Retinal pigment epithelial cell (primary cell): ENCODE data around the gene PPP1R14B.

ENCODE experiments used
- DNase-seq: peaks from one replicate; pipeline ENCODE4 v3.0.0-alpha.2; 2010; ENCODE audit warnings: low read depth
- H3K4me3 ChIP-seq: 2 replicates; pipeline ENCODE4 v1.5.1; 2011; ENCODE audit warnings: mild to moderate bottlenecking, low read length, control low read depth, moderate library complexity
- CTCF ChIP-seq: conservative IDR thresholded peaks from 2 replicates; pipeline ENCODE4 v1.5.1; 2011; ENCODE audit warnings: low read depth, low read length, control low read depth, inconsistent platforms

Gene PPP1R14B

GRCh38 chr11:64246871-64247728, at the start of gene PPP1R14B:
PPP1R14B (minus strand) TSS chr11:64246943; CDS start chr11:64246673, 270 bp downstream.
- no peak for TF ChIP-seq CTCF
- DNase-seq: peak; percentile 46
- peak within 1 kb of the TSS; percentile 90 for H3K4me3 ChIP-seq

DNA sequence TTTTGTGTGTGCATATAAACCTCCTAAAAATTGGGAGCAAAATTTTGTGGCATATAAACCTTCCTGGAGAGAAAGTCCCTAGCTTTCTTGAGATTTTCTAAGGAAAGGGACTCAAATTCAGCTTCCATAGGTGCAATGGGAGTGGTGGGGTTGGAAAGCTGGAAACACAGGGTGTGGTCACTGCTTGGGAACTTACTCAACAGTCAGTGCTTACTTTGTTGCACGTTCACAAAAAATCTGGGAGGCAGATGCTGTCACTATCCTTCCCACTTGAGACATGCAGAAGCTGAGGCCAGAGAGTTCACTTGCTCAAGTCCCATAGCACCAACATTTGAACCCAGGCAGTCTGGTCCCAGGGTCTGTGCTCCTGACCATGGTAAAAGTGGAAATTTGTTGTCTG, 49.5 kb upstream of the PPP1R14B start:
- no peak for DNase-seq
- no peak overlapping the region for H3K4me3 ChIP-seq
- no peak for TF ChIP-seq CTCF

GRCh38 chr11:64295760-64296159, 49.0 kb upstream of the PPP1R14B start:
- no peak for DNase-seq
- no peak for TF ChIP-seq CTCF
- no peak overlapping the region for H3K4me3 ChIP-seq

- H3K4me3 ChIP-seq: no peak overlapping the region
- no peak for TF ChIP-seq CTCF
- no peak for DNase-seq
Measured at GRCh38 chr11:64294774-64295173, 48.0 kb upstream of the PPP1R14B start.

DNA sequence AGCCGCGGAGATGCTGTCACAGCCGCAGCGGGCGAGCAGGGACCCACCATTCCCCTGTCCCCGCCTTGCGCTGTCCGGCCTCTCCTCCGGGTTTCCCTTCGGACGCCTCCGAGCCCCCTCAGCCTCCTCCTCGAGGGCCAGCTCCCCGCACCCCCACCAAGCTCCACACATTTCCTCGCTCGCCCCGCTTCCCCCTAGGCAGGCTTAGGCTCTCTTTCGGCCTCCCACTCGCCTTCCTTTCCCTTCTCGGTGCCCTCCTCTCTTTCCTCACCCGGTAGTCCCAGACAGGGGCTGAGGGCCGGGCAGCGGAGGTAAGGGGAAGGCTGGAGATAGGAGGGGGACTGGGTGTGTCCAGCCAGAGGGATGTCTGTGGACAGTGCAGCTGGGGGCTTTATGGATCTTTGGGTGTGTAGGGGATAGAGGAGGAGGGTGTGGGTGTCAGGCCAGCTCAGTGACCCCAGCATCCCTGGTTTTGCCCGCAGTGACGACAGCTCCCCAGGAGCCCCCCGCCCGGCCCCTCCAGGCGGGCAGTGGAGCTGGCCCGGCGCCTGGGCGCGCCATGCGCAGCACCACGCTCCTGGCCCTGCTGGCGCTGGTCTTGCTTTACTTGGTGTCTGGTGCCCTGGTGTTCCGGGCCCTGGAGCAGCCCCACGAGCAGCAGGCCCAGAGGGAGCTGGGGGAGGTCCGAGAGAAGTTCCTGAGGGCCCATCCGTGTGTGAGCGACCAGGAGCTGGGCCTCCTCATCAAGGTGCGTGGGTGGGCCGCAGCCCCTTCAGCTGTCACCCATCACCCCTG, 45.9 kb upstream of the PPP1R14B start:
- peak overlapping the region; percentile 4 for H3K4me3 ChIP-seq
- no peak for TF ChIP-seq CTCF
- no peak for DNase-seq

- H3K4me3 ChIP-seq: peak overlapping the region; percentile 4
- no peak for TF ChIP-seq CTCF
- DNase-seq: no peak
Measured at GRCh38 chr11:64291752-64292459, 45.2 kb upstream of the PPP1R14B start.
